Activated CD4-positive, alpha-beta memory T cell treated with anti-CD3 and anti-CD28 coated beads, Interleukin-2, amount 10 ng/mL, durations not matched to agents 7 days and 5 days (primary cell): Measurements from ENCODE around the gene POLD2. TPM values are rescaled to one million over a fixed set of nuclear protein-coding genes. Genes with fewer than 3 reads are reported as not detected.

Experiments used
- CTCF ChIA-PET: fragments of 350-600 bp; sonication (Branson Sonifier 250); formaldehyde crosslinking; loops from one replicate; lab custom pipeline; 2021; ENCODE audit warnings: antibody characterized with exemption, inconsistent platforms; lab: Charles Lee
- POLR2A ChIA-PET: fragments of 350-600 bp; sonication (Branson Sonifier 250); formaldehyde crosslinking; loops from one replicate; lab custom pipeline; 2021; ENCODE audit warnings: antibody characterized with exemption; lab: Charles Lee
- DNase-seq: peaks from one replicate; pipeline ENCODE4 v3.0.0-alpha.2; 2020
- H3K27ac Mint-ChIP-seq: one replicate; pipeline ENCODE4 v1.8.0; 2021; ENCODE audit warnings: mild to moderate bottlenecking, mixed read lengths
- H3K27me3 Mint-ChIP-seq: one replicate; pipeline ENCODE4 v1.8.0; 2021; ENCODE audit warnings: mixed read lengths
- H3K36me3 Mint-ChIP-seq: one replicate; pipeline ENCODE4 v1.8.0; 2021; ENCODE audit warnings: low read depth, mixed read lengths
- H3K4me1 Mint-ChIP-seq: one replicate; pipeline ENCODE4 v1.8.0; 2021; ENCODE audit warnings: mixed read lengths
- H3K4me3 Mint-ChIP-seq: one replicate; pipeline ENCODE4 v1.8.0; 2021; ENCODE audit warnings: mild to moderate bottlenecking, mixed read lengths
- H3K9me3 Mint-ChIP-seq: one replicate; pipeline ENCODE4 v1.8.0; 2021; ENCODE audit warnings: mixed read lengths
- total RNA-seq, 2 experiments: library from RNA; stranded (reverse); gene quantifications; one replicate each; pipeline ENCODE4 v1.2.3, GENCODE V29; 2021

The POLD2 gene
- total RNA-seq, 2 experiments from 2014 or later = 82.3 to 84.6 TPM

DNA sequence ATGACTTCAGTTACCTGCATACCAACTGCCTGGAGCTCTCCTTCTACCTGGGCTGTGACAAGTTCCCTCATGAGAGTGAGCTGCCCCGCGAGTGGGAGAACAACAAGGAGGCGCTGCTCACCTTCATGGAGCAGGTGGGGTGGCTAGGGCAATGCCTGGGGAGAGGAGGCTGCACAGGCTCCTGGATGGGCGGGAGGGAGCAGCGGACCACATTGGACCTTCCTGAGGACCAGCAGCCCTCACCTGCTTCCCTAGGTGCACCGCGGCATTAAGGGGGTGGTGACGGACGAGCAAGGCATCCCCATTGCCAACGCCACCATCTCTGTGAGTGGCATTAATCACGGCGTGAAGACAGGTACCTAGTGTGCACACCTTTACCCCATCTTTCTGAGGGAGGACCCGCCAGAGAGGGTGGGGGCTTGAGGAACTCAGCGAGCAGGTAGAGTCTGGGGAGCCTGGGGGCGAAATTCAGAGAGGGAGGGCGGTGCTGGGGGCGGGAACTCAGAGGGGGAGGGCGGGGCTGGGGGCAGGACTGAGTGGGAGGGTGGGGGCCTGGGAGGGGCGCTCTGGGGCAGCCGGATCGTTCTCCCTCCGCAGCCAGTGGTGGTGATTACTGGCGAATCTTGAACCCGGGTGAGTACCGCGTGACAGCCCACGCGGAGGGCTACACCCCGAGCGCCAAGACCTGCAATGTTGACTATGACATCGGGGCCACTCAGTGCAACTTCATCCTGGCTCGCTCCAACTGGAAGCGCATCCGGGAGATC is 10.2 kb downstream of the POLD2 start:
- Mint-ChIP-seq H3K9me3 (no peaks in the 10 kb centered on the region), H3K4me3 (no peak overlapping the region), H3K36me3 (peaks cover 11% of the 10 kb centered on the region), H3K27ac (no peak overlapping the region), H3K4me1 (no peaks in the 10 kb centered on the region), H3K27me3 (no peaks in the 10 kb centered on the region)
- POLR2A ChIA-PET = interaction anchor here (0.6 kb wide), 1 partner anchor 10 kb away, joined by 3 read pairs; the partner anchor contains the start of gene POLD2
- no peak for DNase-seq
- CTCF ChIA-PET = no interaction called here

DNA sequence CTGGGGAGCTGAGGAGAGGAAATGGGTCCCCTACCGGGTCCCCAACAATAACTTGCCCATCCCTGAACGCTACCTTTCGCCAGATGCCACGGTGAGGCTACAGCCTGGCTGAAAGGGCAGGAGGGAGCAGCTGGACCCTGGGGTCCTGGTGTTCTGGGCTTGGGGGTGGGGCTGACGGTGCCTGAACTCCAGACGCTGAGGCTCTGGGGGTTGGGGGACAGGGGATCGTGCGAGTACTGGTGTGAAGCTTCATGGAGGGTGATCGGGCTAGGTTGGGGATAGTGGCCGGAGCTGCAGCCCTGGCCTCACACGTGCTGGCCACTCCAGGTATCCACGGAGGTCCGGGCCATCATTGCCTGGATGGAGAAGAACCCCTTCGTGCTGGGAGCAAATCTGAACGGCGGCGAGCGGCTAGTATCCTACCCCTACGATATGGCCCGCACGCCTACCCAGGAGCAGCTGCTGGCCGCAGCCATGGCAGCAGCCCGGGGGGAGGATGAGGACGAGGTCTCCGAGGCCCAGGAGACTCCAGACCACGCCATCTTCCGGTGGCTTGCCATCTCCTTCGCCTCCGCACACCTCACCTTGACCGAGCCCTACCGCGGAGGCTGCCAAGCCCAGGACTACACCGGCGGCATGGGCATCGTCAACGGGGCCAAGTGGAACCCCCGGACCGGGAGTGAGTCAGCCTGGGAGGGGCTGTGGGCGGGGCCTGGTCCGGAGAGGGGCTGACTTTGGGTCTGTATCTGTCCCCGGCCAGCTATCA is 10.9 kb downstream of the POLD2 start:
- Mint-ChIP-seq H3K4me1 (no peaks in the 10 kb centered on the region), H3K27me3 (no peaks in the 10 kb centered on the region), H3K4me3 (no peak overlapping the region), H3K27ac (no peak overlapping the region), H3K9me3 (no peaks in the 10 kb centered on the region), H3K36me3 (peaks cover 7% of the 10 kb centered on the region)
- CTCF ChIA-PET = no interaction called here
- POLR2A ChIA-PET = interaction anchor here (0.6 to 1.0 kb wide), 2 partner anchors 11 to 67 kb away, joined by 3 read pairs; partner anchors contain the start of genes DBNL and POLD2
- DNase-seq = no peak

DNA sequence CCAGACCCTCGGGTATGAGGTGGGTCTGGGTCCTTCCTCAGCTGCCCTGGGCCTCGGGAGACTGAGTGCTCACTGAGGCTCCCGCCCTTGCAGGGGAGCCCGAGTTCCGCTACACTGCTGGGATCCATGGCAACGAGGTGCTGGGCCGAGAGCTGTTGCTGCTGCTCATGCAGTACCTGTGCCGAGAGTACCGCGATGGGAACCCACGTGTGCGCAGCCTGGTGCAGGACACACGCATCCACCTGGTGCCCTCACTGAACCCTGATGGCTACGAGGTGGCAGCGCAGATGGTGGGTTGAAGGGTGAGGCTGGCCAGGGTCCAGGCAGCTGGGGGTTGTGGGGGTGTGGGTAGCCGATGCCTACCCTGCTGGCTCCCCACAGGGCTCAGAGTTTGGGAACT is 11.6 kb downstream of the POLD2 start:
- ChIA-PET CTCF (no interaction called here), POLR2A (interaction anchor here (1.0 kb wide), 1 partner anchor 67 kb away, joined by 3 read pairs; the partner anchor contains the start of gene DBNL)
- Mint-ChIP-seq H3K9me3 (no peaks in the 10 kb centered on the region), H3K27ac (no peak overlapping the region), H3K4me1 (no peaks in the 10 kb centered on the region), H3K27me3 (no peaks in the 10 kb centered on the region), H3K36me3 (peaks cover 7% of the 10 kb centered on the region), H3K4me3 (no peak overlapping the region)
- DNase-seq = no peak

DNA sequence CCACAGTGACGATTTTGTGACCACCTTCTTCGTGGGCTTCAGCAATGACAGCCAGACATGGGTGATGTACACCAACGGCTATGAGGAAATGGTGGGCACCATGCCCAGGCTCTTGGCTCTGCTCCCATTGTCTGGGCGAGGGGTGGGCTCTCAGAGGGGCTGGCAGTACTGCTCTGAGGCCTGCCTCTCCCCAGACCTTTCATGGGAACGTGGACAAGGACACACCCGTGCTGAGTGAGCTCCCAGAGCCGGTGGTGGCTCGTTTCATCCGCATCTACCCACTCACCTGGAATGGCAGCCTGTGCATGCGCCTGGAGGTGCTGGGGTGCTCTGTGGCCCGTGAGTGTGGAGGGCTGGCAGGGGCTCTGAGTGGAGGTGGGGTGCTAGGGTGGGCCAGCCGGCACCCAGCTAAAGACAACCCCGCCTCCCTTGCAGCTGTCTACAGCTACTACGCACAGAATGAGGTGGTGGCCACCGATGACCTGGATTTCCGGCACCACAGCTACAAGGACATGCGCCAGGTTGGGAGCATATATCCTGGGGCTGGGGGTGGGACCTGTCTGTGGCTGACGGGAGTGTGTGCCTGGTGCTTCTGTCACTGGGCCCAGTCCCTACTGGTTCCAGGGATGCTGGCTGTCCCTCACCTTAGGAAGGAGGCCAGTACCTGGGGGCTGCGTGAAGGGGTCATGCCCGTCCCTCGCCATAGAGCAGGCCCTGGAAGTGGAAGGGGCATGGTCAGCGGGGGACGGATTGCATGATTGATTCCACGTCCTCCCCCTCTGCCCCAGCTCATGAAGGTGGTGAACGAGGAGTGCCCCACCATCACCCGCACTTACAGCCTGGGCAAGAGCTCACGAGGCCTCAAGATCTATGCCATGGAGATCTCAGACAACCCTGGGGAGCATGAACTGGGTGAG is 12.4 kb downstream of the POLD2 start:
- no peaks in the 10 kb centered on the region for H3K9me3 Mint-ChIP-seq
- DNase-seq = no peak
- no peaks in the 10 kb centered on the region for H3K4me1 Mint-ChIP-seq
- ChIA-PET POLR2A (interaction anchor here (0.6 to 1.3 kb wide), 3 partner anchors 12 to 66 kb away, joined by 3 to 4 read pairs (median 3); partner anchors contain the start of genes DBNL and POLD2), CTCF (no interaction called here)
- peaks cover 7% of the 10 kb centered on the region for H3K36me3 Mint-ChIP-seq
- no peak overlapping the region for H3K27ac Mint-ChIP-seq
- peaks cover 4% of the 10 kb centered on the region for H3K27me3 Mint-ChIP-seq
- H3K4me3 Mint-ChIP-seq = no peak overlapping the region

DNA sequence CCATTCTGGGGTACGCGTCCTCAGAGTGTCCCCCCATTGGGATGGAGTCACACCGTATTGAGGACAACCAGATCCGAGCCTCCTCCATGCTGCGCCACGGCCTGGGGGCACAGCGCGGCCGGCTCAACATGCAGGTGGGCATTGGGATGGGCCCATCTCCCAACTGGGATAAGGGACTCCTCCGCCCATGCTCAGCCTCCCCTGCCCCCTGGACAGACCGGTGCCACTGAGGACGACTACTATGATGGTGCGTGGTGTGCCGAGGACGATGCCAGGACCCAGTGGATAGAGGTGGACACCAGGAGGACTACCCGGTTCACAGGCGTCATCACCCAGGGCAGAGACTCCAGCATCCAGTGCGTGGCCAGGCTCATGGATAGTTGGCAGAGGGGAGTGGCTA is 13.4 kb downstream of the POLD2 start:
- peaks cover 14% of the 10 kb centered on the region for H3K27me3 Mint-ChIP-seq
- no peak for DNase-seq
- H3K27ac Mint-ChIP-seq = no peak overlapping the region
- ChIA-PET POLR2A (interaction anchor here (1.2 to 1.3 kb wide), 2 partner anchors 12 to 16 kb away, joined by 3 to 4 read pairs; no protein-coding TSS in a partner anchor), CTCF (interaction anchor here (1.0 kb wide), 1 partner anchor 12 kb away, joined by 4 read pairs; no protein-coding TSS in a partner anchor)
- H3K36me3 Mint-ChIP-seq = peaks cover 4% of the 10 kb centered on the region
- peaks cover 2% of the 10 kb centered on the region for H3K4me1 Mint-ChIP-seq
- H3K9me3 Mint-ChIP-seq = no peaks in the 10 kb centered on the region
- H3K4me3 Mint-ChIP-seq = no peak overlapping the region

DNA sequence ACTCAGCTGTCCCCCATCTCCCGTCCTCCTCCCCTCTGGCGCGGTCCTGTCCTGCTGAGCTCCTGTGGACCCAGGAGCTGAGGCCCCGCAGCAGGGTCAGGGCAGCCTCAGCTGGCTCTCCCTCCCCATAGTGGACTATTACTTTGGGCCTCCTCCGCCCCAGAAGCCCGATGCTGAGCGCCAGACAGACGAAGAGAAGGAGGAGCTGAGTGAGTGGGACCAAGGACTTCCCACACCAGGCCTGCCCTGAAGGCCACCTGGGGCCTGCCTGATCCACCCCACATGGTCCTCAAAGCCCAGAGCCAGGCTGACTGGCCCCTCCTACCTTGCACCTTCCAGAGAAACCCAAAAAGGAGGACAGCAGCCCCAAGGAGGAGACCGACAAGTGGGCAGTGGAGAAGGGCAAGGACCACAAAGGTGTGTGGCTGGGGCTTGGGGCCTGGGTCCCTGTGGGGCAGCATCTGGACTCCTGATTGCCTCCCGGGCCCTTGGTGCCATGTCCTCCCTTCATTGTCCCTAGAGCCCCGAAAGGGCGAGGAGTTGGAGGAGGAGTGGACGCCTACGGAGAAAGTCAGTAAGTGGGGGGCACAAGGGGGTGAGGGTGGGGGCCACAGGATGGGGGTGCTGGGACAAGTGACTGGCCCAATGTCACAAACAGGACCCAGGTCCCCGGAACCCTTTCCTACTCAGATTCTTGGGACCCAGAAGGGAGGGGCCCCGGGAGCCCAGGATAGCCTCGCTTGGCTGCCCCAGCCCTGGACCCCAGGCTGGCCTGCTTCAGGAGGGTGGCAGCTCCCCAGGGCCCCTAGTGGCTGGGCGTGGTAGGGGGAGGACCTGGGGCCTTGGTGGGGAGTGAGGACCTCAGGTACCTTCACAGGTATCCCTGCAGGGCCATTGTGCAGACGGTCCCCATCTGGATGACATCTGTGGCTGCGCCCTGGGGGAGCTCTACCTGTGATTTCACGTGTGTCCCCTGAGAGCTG is 14.3 kb downstream of the POLD2 start:
- peaks cover 2% of the 10 kb centered on the region for H3K4me1 Mint-ChIP-seq
- H3K4me3 Mint-ChIP-seq = no peak overlapping the region
- ChIA-PET CTCF (interaction anchor here (1.0 kb wide), 1 partner anchor 11 kb away, joined by 4 read pairs; no protein-coding TSS in a partner anchor), POLR2A (interaction anchor here (1.2 kb wide), 1 partner anchor 15 kb away, joined by 3 read pairs; no protein-coding TSS in a partner anchor)
- H3K27ac Mint-ChIP-seq = no peak overlapping the region
- peaks cover 16% of the 10 kb centered on the region for H3K27me3 Mint-ChIP-seq
- DNase-seq = no peak
- no peaks in the 10 kb centered on the region for H3K9me3 Mint-ChIP-seq
- H3K36me3 Mint-ChIP-seq = peaks cover 4% of the 10 kb centered on the region

DNA sequence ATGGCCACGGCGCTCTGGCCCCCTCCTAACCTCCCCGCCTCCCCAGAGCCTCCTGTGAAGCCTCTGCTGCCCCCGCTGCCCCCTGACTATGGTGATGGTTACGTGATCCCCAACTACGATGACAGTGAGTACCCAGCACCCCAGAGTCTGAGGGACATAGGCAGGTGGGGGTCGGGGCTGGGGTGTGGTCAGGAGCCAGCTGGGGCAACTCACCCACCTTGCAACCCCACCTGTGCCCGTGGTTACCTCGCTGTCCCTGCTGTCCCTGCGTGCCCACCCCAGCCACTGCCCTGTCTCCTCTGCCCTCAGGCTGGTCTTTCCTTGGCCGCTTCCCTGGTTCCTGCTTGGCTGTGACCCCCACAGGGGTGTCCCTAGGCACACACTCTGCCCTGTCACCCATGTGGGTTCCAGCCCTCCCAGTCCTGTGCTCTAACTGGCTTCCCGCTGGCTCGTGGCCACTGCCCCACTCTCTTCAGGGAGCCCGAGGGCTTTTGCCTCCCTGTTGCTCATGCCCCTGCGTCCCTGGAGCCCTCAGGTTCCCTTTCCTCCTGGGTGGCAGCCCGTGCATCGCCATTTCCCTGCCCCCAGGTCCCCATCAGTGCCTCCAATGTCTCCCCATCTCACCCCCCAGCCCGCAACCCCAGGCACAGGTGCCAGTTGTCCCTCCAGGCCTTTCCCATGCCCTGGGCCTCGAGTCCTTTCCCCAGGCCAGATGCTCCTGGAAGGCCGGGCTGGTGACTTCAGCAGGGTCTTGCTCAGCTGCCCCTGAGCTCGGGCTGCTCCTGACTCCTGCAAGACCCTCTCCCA is 15.2 kb downstream of the POLD2 start:
- H3K4me1 Mint-ChIP-seq = peaks cover 4% of the 10 kb centered on the region
- ChIA-PET POLR2A (no interaction called here), CTCF (no interaction called here)
- H3K4me3 Mint-ChIP-seq = no peak overlapping the region
- peaks cover 22% of the 10 kb centered on the region for H3K27me3 Mint-ChIP-seq
- DNase-seq = no peak
- H3K27ac Mint-ChIP-seq = no peak overlapping the region
- H3K36me3 Mint-ChIP-seq = no peaks in the 10 kb centered on the region
- no peaks in the 10 kb centered on the region for H3K9me3 Mint-ChIP-seq

DNA sequence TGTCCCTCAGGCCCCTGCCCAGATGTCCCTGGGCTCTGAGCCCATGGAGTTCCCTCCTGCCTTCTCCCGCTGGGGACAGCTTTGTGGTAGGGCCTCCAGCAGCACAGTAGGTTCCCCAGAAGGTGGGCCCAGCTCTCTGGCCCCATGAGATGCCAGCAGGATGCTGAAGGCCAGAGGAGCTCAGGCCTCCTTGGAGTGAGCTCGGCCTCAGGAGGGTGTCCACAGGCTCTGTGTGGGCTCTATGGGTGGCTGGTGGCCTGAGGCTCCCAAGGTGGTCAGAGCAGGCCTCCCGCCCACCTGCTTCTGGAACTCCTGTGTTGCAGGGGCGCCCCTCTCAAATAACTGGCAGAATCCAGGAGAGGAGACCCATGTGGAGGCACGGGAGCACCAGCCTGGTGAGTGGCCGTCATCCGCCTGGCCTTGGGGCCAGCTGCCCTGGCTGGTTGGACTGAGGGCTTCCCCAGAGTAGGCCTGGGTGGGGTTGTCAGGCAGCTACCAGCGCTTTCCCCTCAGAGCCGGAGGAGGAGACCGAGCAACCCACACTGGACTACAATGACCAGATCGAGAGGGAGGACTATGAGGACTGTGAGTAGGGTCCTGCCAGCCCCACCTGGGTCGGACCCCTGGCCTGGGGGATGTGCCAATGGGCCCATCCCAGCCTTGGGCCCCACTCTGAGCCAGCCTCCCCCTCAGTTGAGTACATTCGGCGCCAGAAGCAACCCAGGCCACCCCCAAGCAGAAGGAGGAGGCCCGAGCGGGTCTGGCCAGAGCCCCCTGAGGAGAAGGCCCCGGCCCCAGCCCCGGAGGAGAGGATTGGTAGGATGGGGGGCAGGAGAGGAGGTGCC is 16.0 kb downstream of the POLD2 start:
- H3K4me3 Mint-ChIP-seq = no peak overlapping the region
- no peaks in the 10 kb centered on the region for H3K36me3 Mint-ChIP-seq
- CTCF ChIA-PET = interaction anchor here (0.9 kb wide), 1 partner anchor 15 kb away, joined by 3 read pairs; no protein-coding TSS in a partner anchor
- no peak for DNase-seq
- no peaks in the 10 kb centered on the region for H3K9me3 Mint-ChIP-seq
- no peak overlapping the region for H3K27ac Mint-ChIP-seq
- POLR2A ChIA-PET = interaction anchor here (0.7 kb wide), 1 partner anchor 8 kb away, joined by 3 read pairs; no protein-coding TSS in a partner anchor
- H3K4me1 Mint-ChIP-seq = peaks cover 4% of the 10 kb centered on the region
- peaks cover 30% of the 10 kb centered on the region for H3K27me3 Mint-ChIP-seq

DNA sequence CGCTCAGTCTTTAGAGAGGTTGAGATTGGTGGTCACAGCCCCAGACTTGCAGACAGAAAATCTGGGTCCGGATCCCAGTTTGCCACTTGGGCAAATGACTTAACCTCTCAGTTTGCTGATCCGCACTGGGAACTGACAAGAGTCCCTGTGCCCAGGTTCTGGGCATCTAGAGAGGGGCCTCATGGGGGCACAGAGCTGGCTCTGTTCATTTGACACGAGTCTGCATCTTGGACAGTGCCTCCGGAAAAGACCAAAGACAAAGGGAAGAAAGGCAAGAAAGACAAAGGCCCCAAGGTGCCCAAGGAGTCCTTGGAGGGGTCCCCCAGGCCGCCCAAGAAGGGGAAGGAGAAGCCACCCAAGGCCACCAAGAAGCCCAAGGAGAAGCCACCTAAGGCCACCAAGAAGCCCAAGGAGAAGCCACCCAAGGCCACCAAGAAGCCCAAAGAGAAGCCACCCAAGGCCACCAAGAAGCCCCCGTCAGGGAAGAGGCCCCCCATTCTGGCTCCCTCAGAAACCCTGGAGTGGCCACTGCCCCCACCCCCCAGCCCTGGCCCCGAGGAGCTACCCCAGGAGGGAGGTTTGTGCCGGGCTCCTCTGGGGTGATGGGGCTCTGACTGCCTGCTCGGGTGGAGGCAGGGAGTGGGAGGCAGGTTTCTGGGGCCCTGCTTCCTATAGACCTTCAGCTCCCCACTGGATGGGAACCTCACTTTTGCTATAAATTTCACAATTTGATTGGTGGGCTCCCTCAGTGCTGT is 16.9 kb downstream of the POLD2 start:
- no peak for DNase-seq
- no peaks in the 10 kb centered on the region for H3K9me3 Mint-ChIP-seq
- no peaks in the 10 kb centered on the region for H3K36me3 Mint-ChIP-seq
- H3K4me3 Mint-ChIP-seq = no peak overlapping the region
- H3K4me1 Mint-ChIP-seq = peaks cover 4% of the 10 kb centered on the region
- no peak overlapping the region for H3K27ac Mint-ChIP-seq
- H3K27me3 Mint-ChIP-seq = peaks cover 33% of the 10 kb centered on the region
- ChIA-PET CTCF (interaction anchor here (0.9 kb wide), 1 partner anchor 16 kb away, joined by 3 read pairs; no protein-coding TSS in a partner anchor), POLR2A (interaction anchor here (0.7 kb wide), 1 partner anchor 9 kb away, joined by 3 read pairs; no protein-coding TSS in a partner anchor)
